MG63 (cell line): ENCODE results near the gene PIKFYVE. TPM values are rescaled to one million over a fixed set of nuclear protein-coding genes. Genes with fewer than 3 reads are reported as not detected.
A peak's percentile ranks its signal among the peaks of the same experiment; 100 is the strongest.

Source experiments
- DNase-seq: peaks from one replicate; pipeline ENCODE4 v3.0.0-alpha.2; 2020
- H3K27me3 ChIP-seq: fragments of 250-450 bp; sonication (Bioruptor Pico); 2 replicates; pipeline ENCODE4 v1.5.1; 2020; ENCODE audit warnings: mild to moderate bottlenecking, moderate library complexity
- H3K36me3 ChIP-seq: fragments of 250-450 bp; sonication (Bioruptor Pico); 2 replicates; pipeline ENCODE4 v1.5.1; 2020; ENCODE audit warnings: mild to moderate bottlenecking, moderate library complexity
- H3K4me3 ChIP-seq: fragments of 250-450 bp; sonication (Bioruptor Pico); 2 replicates; pipeline ENCODE4 v1.5.1; 2020; ENCODE audit warnings: mild to moderate bottlenecking, moderate library complexity
- H3K9me3 ChIP-seq: fragments of 250-450 bp; sonication (Bioruptor Pico); 2 replicates; pipeline ENCODE4 v1.5.1; 2020; ENCODE audit warnings: mild to moderate bottlenecking, moderate library complexity
- total RNA-seq: library from RNA; depleted of rRNA; stranded (reverse); fragments of >200 nt; shearing (Covaris generic); gene quantifications from 2 replicates; pipeline ENCODE4 v1.2.3, GENCODE V29; 2014; ENCODE audit warnings: low replicate concordance; rRNA removed

PIKFYVE gene
- total RNA-seq, 1 experiment from 2014 or later, result 7.1 TPM

DNA sequence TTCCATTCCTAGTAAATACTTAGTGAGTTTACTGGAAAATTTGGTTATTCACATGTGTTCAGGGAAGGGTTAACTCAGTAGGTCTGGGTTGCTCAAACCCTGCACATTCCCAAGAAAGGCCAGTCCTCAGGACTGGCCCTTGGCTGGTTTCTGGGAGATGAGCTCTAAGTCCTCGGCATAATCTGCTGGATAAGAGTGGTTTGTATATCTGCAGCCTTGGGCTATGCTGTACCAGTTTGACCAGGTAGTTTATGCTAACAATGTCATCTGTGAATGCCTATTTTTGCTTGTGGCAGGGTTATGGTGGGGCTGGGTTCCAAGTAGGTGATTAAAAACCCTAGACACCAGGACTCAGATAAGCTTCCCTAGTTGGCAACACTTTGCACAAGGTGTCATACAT, 133.1 kb downstream of the PIKFYVE start:
- peaks cover 10% of the 10 kb centered on the region for H3K27me3 ChIP-seq
- H3K9me3 ChIP-seq, result peaks cover 2% of the 10 kb centered on the region; the same call in 1 of the 2 replicates
- no peak for DNase-seq
- no peak overlapping the region for H3K4me3 ChIP-seq
- H3K36me3 ChIP-seq, result no peaks in the 10 kb centered on the region

DNA sequence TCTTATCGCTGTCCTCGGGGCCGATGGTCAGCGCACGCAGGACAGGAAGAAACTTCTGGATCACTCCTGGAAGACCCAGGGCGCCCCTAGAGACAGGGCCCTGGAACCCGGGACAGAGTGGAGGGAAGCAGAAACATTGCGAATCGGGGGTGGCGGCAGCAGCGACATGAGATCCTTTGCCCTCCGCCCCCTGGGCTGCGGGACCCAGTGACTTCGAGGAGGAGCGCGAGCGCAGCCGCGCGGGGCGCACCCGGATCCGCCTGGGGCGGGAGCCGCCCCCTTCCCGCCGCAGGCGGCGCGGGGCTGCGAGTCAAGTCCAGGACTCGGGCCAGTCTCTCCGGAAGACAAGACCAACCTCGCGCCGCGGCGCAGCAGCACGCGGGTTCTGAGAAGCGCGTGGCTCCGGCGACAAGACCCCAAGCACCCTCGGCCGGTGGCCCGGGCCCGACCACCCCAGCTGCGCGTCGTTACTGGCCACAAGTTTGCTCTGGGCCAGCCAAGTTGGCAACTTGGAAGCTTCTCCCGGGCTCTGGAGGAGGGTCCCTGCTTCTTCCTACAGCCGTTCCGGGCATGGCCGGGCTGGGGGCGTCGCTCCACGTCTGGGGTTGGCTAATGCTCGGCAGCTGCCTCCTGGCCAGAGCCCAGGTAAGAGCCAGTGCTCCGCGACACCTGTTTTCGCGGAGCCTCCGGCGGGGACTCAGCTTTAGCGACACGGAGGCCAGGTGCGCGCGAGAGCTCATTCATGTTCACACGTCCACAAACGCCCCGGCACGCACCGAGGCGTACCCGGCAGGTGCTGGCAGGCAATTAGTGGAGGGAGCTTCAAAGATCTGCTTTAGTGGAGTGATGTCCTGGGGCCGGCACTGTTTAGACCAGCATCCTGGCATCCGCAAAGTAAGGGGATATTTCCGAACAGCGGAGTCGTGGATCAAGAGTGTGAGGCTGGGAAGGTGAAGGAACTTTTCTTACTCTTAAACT, 140.7 kb downstream of the PIKFYVE start, which contains the start of gene PTH2R:
PTH2R (plus strand) TSS at position 319 of the 978 bp plus-strand sequence; CDS start at position 571, 252 bp downstream.
- DNase-seq, result peak; percentile 39
- no peaks in the 10 kb centered on the region for H3K36me3 ChIP-seq
- no peaks in the 10 kb centered on the region for H3K9me3 ChIP-seq
- H3K4me3 ChIP-seq, result peak within 1 kb of the TSS; percentile 14
- H3K27me3 ChIP-seq, result peaks cover 30% of the 10 kb centered on the region

DNA sequence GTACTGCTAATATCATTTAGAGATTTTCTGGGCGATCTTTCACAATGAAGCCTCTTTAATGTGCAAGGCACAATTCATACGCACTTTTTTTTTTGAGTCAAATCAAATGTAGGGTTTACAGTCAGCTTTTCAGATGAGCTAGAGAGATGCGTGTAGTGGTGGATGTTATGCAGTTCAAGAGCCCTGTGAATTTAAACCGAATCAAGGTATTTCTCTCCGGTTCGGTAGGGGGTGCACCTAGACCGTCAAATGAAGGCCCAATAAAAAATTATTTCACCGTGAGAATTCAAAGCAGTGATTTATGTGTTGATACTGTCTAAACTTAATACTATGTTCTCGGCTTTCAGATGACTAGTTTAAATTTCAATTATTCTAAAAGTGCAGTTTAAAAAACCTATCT, 141.6 kb downstream of the PIKFYVE start:
- Histone ChIP-seq H3K9me3 (no peaks in the 10 kb centered on the region), H3K36me3 (no peaks in the 10 kb centered on the region), H3K27me3 (peaks cover 28% of the 10 kb centered on the region), H3K4me3 (no peak overlapping the region)
- DNase-seq, result no peak

Other genes starting within 250 kb of the PIKFYVE start
- 6.0 and 6.4 TPM in 2 replicates for gene PLEKHM3, start 240.7 kb upstream of the PIKFYVE start, total RNA-seq
- gene CRYGD, start 141.7 kb upstream of the PIKFYVE start, total RNA-seq, result not detected in 2 replicates
- gene CRYGC, start 136.4 kb upstream of the PIKFYVE start, total RNA-seq, result not detected in 2 replicates
- gene CRYGB, start 120.1 kb upstream of the PIKFYVE start, total RNA-seq, result not detected in 2 replicates
- gene CRYGA, start 102.7 kb upstream of the PIKFYVE start, total RNA-seq, result not detected in 2 replicates
- gene C2orf80, start 76.2 kb upstream of the PIKFYVE start, total RNA-seq, result not detected in 2 replicates
- 29.6 and 37.0 TPM in 2 replicates for gene IDH1, start 11.2 kb upstream of the PIKFYVE start, total RNA-seq
- gene PTH2R, start 140.5 kb downstream of the PIKFYVE start, total RNA-seq, result not detected in 2 replicates